Measurements from ENCODE around the gene KCNMB4.

DNA sequence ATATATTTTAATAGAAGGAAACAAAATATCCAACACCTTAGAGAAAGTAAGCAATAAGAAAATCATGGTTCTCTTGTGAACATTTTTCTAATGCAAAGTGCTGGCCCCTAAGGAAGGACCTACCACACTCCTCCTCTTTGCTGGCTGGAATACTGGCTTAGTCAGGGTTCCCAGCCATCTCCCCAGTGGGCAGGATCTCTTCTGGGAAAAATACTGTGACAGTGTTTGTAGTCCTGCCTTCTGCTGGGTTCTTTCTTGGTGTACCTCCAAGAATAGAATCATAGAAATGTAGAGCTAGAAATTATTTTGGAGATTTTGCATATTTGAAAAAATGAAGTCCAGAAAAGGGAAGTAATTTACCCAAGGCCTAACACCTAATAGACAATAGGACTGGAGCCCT lies 31.9 kb downstream of the KCNMB4 start:
- TF ChIP-seq POLR2A (IDR thresholded peaks at IDR 0.05; ENCODE audit: low read depth, low read length) (no peak), MAFK (IDR thresholded peaks at IDR 0.05; ENCODE audit: low read depth, low read length) (no peak), CHD1 (IDR thresholded peaks at IDR 0.05; ENCODE audit: low read depth, low read length) (no peak), NFE2L2 (IDR thresholded peaks at IDR 0.05; ENCODE audit: low read depth, low read length) (no peak), BHLHE40 (IDR thresholded peaks at IDR 0.05; ENCODE audit: low read depth, low read length) (no peak)
- TF ChIP-seq, protein P1, sequence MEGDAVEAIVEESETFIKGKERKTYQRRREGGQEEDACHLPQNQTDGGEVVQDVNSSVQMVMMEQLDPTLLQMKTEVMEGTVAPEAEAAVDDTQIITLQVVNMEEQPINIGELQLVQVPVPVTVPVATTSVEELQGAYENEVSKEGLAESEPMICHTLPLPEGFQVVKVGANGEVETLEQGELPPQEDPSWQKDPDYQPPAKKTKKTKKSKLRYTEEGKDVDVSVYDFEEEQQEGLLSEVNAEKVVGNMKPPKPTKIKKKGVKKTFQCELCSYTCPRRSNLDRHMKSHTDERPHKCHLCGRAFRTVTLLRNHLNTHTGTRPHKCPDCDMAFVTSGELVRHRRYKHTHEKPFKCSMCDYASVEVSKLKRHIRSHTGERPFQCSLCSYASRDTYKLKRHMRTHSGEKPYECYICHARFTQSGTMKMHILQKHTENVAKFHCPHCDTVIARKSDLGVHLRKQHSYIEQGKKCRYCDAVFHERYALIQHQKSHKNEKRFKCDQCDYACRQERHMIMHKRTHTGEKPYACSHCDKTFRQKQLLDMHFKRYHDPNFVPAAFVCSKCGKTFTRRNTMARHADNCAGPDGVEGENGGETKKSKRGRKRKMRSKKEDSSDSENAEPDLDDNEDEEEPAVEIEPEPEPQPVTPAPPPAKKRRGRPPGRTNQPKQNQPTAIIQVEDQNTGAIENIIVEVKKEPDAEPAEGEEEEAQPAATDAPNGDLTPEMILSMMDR (conservative IDR thresholded peaks at IDR 0.05; ENCODE audit: low read depth, low read length), result no peak
